OCI-LY1 (cell line): ENCODE measurements around the gene IFITM2.
A peak's percentile ranks its signal among the peaks of the same experiment; 100 is the strongest.
"Not testable (repeated sequence)": the region's sequence is repeated elsewhere in the genome, so short reads cannot be mapped to it uniquely, and the experiment has no call there.

Source experiments
- H2AFZ ChIP-seq: fragments of 200-600 bp; sonication (generic), shearing (Covaris generic); 2 replicates; pipeline ENCODE4 v1.6.0; 2014; ENCODE audit warnings: antibody characterized with exemption, mild to moderate bottlenecking, low read length
- H3F3A ChIP-seq: fragments of 200-600 bp; sonication (generic), shearing (Covaris generic); 2 replicates; pipeline ENCODE4 v1.6.0; 2014; ENCODE audit warnings: mild to moderate bottlenecking, antibody characterized with exemption, low read length, moderate library complexity; ENCODE audit not compliant: insufficient read depth
- H3K27ac ChIP-seq: fragments of 200-600 bp; sonication (generic); 2 replicates; pipeline ENCODE4 v1.5.1; 2014; ENCODE audit warnings: low read length, mixed run types, mild to moderate bottlenecking, low read depth; ENCODE audit not compliant: poor library complexity, severe bottlenecking
- H3K27me3 ChIP-seq: fragments of 200-600 bp; sonication (generic); 2 replicates; pipeline ENCODE4 v1.6.0; 2014; ENCODE audit warnings: antibody characterized with exemption, mild to moderate bottlenecking, low read length, moderate library complexity; ENCODE audit not compliant: insufficient read depth
- H3K36me3 ChIP-seq: fragments of 200-600 bp; sonication (generic); 2 replicates; pipeline ENCODE4 v1.6.1; 2014; ENCODE audit warnings: mild to moderate bottlenecking, antibody characterized with exemption, low read length, moderate library complexity, mixed read lengths; ENCODE audit not compliant: insufficient read depth
- H3K4me1 ChIP-seq: fragments of 200-600 bp; sonication (generic); 2 replicates; pipeline ENCODE4 v1.5.1; 2014; ENCODE audit warnings: mild to moderate bottlenecking, low read length, moderate library complexity; ENCODE audit not compliant: insufficient read depth, severe bottlenecking
- H3K4me2 ChIP-seq: fragments of 200-600 bp; sonication (generic), shearing (Covaris generic); 2 replicates; pipeline ENCODE4 v1.6.1; 2014; ENCODE audit warnings: low read length
- H3K4me3 ChIP-seq: fragments of 200-600 bp; sonication (generic); 2 replicates; pipeline ENCODE4 v1.5.1; 2014; ENCODE audit warnings: low read length, low read depth, mild to moderate bottlenecking, mixed read lengths; ENCODE audit not compliant: poor library complexity, severe bottlenecking
- H3K79me2 ChIP-seq: fragments of 200-600 bp; shearing (Covaris generic); 2 replicates; pipeline ENCODE4 v1.6.1; 2016; ENCODE audit warnings: mixed run types, low read length, mixed read lengths; ENCODE audit not compliant: insufficient read depth
- H3K9ac ChIP-seq: fragments of 200-600 bp; sonication (generic), shearing (Covaris generic); 2 replicates; pipeline ENCODE4 v1.6.1; 2014; ENCODE audit warnings: mild to moderate bottlenecking, low read length, mixed read lengths
- H3K9me2 ChIP-seq: fragments of 200-600 bp; sonication (generic), shearing (Covaris generic); 2 replicates; pipeline ENCODE4 v1.6.1; 2014; ENCODE audit warnings: low read depth, mild to moderate bottlenecking, low read length, mixed read lengths
- H3K9me3 ChIP-seq: fragments of 200-600 bp; shearing (Covaris generic); 2 replicates; pipeline ENCODE4 v1.6.1; 2014; ENCODE audit warnings: low read length, mixed read lengths
- H4K20me1 ChIP-seq: fragments of 200-600 bp; sonication (generic), shearing (Covaris generic); 2 replicates; pipeline ENCODE4 v1.6.0; 2016; ENCODE audit warnings: mild to moderate bottlenecking, low read length; ENCODE audit not compliant: insufficient read depth
- CTCF ChIP-seq: fragments of 200-600 bp; sonication (generic), shearing (Covaris generic); IDR thresholded peaks from 2 replicates; pipeline ENCODE4 v1.5.1; 2017; ENCODE audit warnings: mild to moderate bottlenecking, antibody characterized with exemption, low read length, moderate library complexity, mixed read lengths
- EZH2 ChIP-seq: fragments of 200-600 bp; sonication (generic), shearing (Covaris generic); IDR thresholded peaks from 2 replicates; pipeline ENCODE4 v1.8.0; 2017; ENCODE audit warnings: borderline replicate concordance, mixed run types, mild to moderate bottlenecking, antibody characterized with exemption, low read length, moderate library complexity, mixed read lengths

The IFITM2 gene

GRCh38 chr11:266676-267439 lies 40.8 kb upstream of the IFITM2 start:
- Histone ChIP-seq H3F3A (peaks cover 5% of the 10 kb centered on the region), H3K9me2 (no peaks in the 10 kb centered on the region), H3K4me2 (no peak overlapping the region), H3K27me3 (no peaks in the 10 kb centered on the region), H2AFZ (no peak overlapping the region), H3K9me3 (peaks cover 3% of the 10 kb centered on the region; the same call in 1 of the 2 replicates), H3K4me1 (peaks cover 34% of the 10 kb centered on the region), H3K79me2 (no peaks in the 10 kb centered on the region), H3K9ac (no peak overlapping the region), H3K27ac (peak overlapping the region; percentile 55), H3K36me3 (no peaks in the 10 kb centered on the region), H3K4me3 (no peak overlapping the region), H4K20me1 (no peaks in the 10 kb centered on the region)
- TF ChIP-seq CTCF (no peak), EZH2 (no peak)

- H3K4me1 ChIP-seq, result peaks cover 34% of the 10 kb centered on the region
- H3K27me3 ChIP-seq, result no peaks in the 10 kb centered on the region
- H3K4me3 ChIP-seq, result peak overlapping the region; percentile 58
These were observed 40.1 kb upstream of the IFITM2 start for GRCh38 chr11:267491-267994.

GRCh38 chr11:268716-269145 lies 38.9 kb upstream of the IFITM2 start:
- peak overlapping the region; percentile 58 for H3K4me3 ChIP-seq
- not testable (repeated sequence) for H3K79me2 ChIP-seq, H3K9me3 ChIP-seq, H3K27me3 ChIP-seq, H3K9me2 ChIP-seq, H3F3A ChIP-seq, H3K36me3 ChIP-seq, H4K20me1 ChIP-seq, H2AFZ ChIP-seq
- H3K9ac ChIP-seq, result peak overlapping the region; percentile 73
- peak overlapping the region; percentile 78 for H3K4me2 ChIP-seq
- peaks cover 34% of the 10 kb centered on the region for H3K4me1 ChIP-seq
- peak overlapping the region; percentile 96 for H3K27ac ChIP-seq
- TF ChIP-seq CTCF, result peak; percentile 29

More at GRCh38 chr11:267491-267994, 40.1 kb upstream of the IFITM2 start:
- H3K36me3 ChIP-seq, result no peaks in the 10 kb centered on the region
- TF ChIP-seq EZH2 (no peak), CTCF (no peak)
- peak overlapping the region; percentile 96 for H3K27ac ChIP-seq
- no peaks in the 10 kb centered on the region for H3K79me2 ChIP-seq
- peaks cover 3% of the 10 kb centered on the region; the same call in 1 of the 2 replicates for H3K9me3 ChIP-seq
- H2AFZ ChIP-seq, result no peak overlapping the region
- H3K9me2 ChIP-seq, result no peaks in the 10 kb centered on the region
- peak overlapping the region; percentile 73 for H3K9ac ChIP-seq
- no peaks in the 10 kb centered on the region for H4K20me1 ChIP-seq
- peaks cover 5% of the 10 kb centered on the region for H3F3A ChIP-seq
- H3K4me2 ChIP-seq, result peak overlapping the region; percentile 78
